Fibroblast of pulmonary artery (primary cell): Measurements from ENCODE around the gene RNF149.

Source experiments
- DNase-seq: peaks from one replicate; pipeline ENCODE4 v3.0.0-alpha.2; 2010; ENCODE audit warnings: low read depth
- H3K4me3 ChIP-seq: replicated peaks from 2 replicates; pipeline ENCODE4 v1.5.1; 2011; ENCODE audit warnings: low read depth, mild to moderate bottlenecking, control low read depth, low read length, moderate library complexity
- TF ChIP-seq, protein P1 (sequence below): IDR thresholded peaks from 2 replicates; pipeline ENCODE4 v1.5.1; 2011; ENCODE audit warnings: mild to moderate bottlenecking, control low read depth, low read length, inconsistent platforms; ENCODE audit errors: missing control alignments

Gene RNF149

DNA sequence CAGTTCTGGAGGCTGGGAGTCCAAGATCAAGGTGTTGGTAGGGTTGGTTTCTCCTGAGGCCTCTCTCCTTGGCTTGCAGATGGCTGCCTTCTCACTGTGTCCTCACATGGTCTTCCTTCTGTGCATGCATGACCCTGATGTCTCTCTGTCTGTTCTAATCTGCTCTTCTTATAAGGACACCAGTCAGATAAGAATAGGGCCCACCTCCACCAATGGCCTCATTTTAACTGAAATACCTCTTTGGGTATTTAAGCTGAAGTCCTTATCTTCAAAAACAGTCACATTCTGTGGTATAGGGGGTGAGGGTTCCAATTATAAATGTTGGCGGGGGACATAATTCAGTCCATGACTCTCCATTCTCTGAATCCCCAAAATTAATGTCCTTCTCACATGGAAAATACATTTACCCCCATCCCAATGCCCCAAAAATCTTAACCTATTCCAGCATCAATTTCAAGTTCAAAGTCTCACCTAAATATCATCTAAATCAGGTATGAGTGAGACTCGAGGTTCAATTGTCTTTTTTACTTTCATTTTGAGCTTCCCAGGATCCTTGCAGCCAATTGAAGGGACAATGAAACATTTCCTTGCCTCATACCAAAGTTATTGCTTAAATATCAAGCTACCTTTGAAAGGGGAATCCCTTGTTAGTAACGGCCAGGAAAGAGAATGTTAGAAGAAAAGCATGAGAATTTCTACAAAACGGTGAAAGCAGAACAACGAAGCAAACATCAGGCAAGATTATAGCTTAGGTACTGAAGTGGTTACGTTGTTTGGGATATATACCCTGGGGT, 76.4 kb downstream of the RNF149 start:
- no peak for DNase-seq
- TF ChIP-seq, protein P1, sequence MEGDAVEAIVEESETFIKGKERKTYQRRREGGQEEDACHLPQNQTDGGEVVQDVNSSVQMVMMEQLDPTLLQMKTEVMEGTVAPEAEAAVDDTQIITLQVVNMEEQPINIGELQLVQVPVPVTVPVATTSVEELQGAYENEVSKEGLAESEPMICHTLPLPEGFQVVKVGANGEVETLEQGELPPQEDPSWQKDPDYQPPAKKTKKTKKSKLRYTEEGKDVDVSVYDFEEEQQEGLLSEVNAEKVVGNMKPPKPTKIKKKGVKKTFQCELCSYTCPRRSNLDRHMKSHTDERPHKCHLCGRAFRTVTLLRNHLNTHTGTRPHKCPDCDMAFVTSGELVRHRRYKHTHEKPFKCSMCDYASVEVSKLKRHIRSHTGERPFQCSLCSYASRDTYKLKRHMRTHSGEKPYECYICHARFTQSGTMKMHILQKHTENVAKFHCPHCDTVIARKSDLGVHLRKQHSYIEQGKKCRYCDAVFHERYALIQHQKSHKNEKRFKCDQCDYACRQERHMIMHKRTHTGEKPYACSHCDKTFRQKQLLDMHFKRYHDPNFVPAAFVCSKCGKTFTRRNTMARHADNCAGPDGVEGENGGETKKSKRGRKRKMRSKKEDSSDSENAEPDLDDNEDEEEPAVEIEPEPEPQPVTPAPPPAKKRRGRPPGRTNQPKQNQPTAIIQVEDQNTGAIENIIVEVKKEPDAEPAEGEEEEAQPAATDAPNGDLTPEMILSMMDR: no peak
- H3K4me3 ChIP-seq: no peak overlapping the region

- H3K4me3 ChIP-seq: no peak overlapping the region
- DNase-seq: no peak
- TF ChIP-seq, protein P1: no peak
Observed at GRCh38 chr2:101231240-101231639, 77.3 kb downstream of the RNF149 start.

DNA sequence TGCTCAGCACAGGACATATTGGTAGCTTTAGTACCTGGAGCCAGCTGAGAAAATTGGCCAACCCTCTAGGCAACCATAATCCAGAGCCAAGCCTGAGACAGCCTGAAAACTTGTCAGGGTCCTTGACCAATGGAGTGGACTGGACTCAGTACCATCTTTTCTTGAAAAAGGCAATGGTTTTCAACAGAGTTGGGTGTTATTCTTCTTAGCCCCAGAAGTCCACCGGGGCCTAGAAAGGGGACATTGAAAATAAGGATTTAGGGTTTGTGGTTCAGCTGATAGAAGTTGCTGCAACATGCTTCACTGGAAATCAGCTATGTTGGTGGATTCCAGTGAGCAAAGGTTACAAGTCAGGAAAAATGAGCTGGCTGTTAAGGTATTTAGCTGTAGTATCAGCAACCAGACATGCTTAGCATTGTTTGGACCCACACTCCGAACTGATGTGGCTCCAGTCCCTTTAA, 77.9 kb downstream of the RNF149 start:
- H3K4me3 ChIP-seq: no peak overlapping the region
- DNase-seq: peak; percentile 39
- TF ChIP-seq, protein P1: no peak
